Smooth muscle cell (in vitro differentiated cells): Measurements from ENCODE around the gene STIMATE. TPM values are rescaled to one million over a fixed set of nuclear protein-coding genes. Genes with fewer than 3 reads are reported as not detected.

Source experiments
- DNase-seq: peaks from one replicate; lab custom pipeline; 2025; ENCODE audit not compliant: unreplicated experiment; lab: John Stamatoyannopoulos, UW
- H2AFZ ChIP-seq: fragments of 200-600 bp; sonication (generic); 2 replicates; pipeline ENCODE4 v1.6.0; 2016; ENCODE audit warnings: antibody characterized with exemption, low read depth, mild to moderate bottlenecking
- H3F3A ChIP-seq: fragments of 200-600 bp; sonication (generic); 2 replicates; pipeline ENCODE4 v1.6.0; 2017; ENCODE audit warnings: antibody characterized with exemption, low read depth
- H3K27ac ChIP-seq: fragments of 200-600 bp; sonication (generic); 2 replicates; pipeline ENCODE4 v1.5.1; 2016; ENCODE audit warnings: low read depth, mild to moderate bottlenecking
- H3K27me3 ChIP-seq: fragments of 200-600 bp; sonication (generic); 2 replicates; pipeline ENCODE4 v1.6.1; 2016; ENCODE audit warnings: low read depth, mild to moderate bottlenecking
- H3K36me3 ChIP-seq: fragments of 200-600 bp; sonication (generic); 2 replicates; pipeline ENCODE4 v1.5.1; 2016; ENCODE audit warnings: low read depth
- H3K4me1 ChIP-seq: fragments of 200-600 bp; sonication (generic); 2 replicates; pipeline ENCODE4 v1.5.1; 2016; ENCODE audit warnings: low read depth
- H3K4me2 ChIP-seq: fragments of 200-600 bp; sonication (generic); 2 replicates; pipeline ENCODE4 v1.6.0; 2016; ENCODE audit warnings: mild to moderate bottlenecking
- H3K4me3 ChIP-seq: fragments of 200-600 bp; sonication (generic); 2 replicates; pipeline ENCODE4 v1.5.1; 2016; ENCODE audit warnings: mild to moderate bottlenecking
- H3K79me2 ChIP-seq: fragments of 200-600 bp; sonication (generic); 2 replicates; pipeline ENCODE4 v1.6.0; 2016; ENCODE audit warnings: low read depth, mild to moderate bottlenecking
- H3K9ac ChIP-seq: fragments of 200-600 bp; sonication (generic); 2 replicates; pipeline ENCODE4 v1.6.0; 2016; ENCODE audit warnings: low read depth
- H3K9me3 ChIP-seq: fragments of 200-600 bp; sonication (generic); replicated peaks from 2 replicates; pipeline ENCODE4 v1.5.1; 2016; ENCODE audit warnings: low read depth
- H4K20me1 ChIP-seq: fragments of 200-600 bp; sonication (generic); 2 replicates; pipeline ENCODE4 v1.6.0; 2016; ENCODE audit warnings: low read depth
- WGBS: methylation state at CpG from one replicate; pipeline ENCODE4 v1.1.7; 2016; ENCODE audit warnings: low lambda C conversion rate; 5-methylcytosine and 5-hydroxymethylcytosine counted together
- polyA plus RNA-seq: library from polyadenylated mRNA; unstranded; fragments of >200 nt; fragmentation: Nextera tagmentation; extraction: Ambion mirVana; gene quantifications from 2 replicates; pipeline ENCODE4 v1.2.1, GENCODE V29; 2016
- total RNA-seq: library from RNA; depleted of rRNA; stranded (reverse); fragments of >200 nt; gene quantifications from 2 replicates; pipeline ENCODE4 v1.2.3, GENCODE V29; 2014
- TF ChIP-seq, protein P1 (sequence below): fragments of 200-600 bp; sonication (generic); IDR thresholded peaks from 2 replicates; pipeline ENCODE4 v1.5.1; 2017; ENCODE audit warnings: borderline replicate concordance, mild to moderate bottlenecking, antibody characterized with exemption; ENCODE audit not compliant: insufficient read depth, poor library complexity, severe bottlenecking

Gene STIMATE
- total and polyA plus RNA-seq, 2 experiments from 2014 or later, result 12.8 to 18.1 TPM

- Histone ChIP-seq H3K79me2 (no peaks in the 10 kb centered on the region), H2AFZ (no peak overlapping the region), H3K27me3 (no peaks in the 10 kb centered on the region), H3K4me1 (no peaks in the 10 kb centered on the region), H3K9ac (no peak overlapping the region), H3K4me3 (no peak overlapping the region), H3K27ac (no peak overlapping the region), H3F3A (no peaks in the 10 kb centered on the region), H3K4me2 (no peak overlapping the region), H3K9me3 (no peaks in the 10 kb centered on the region), H3K36me3 (no peaks in the 10 kb centered on the region), H4K20me1 (no peaks in the 10 kb centered on the region)
- TF ChIP-seq, protein P1, sequence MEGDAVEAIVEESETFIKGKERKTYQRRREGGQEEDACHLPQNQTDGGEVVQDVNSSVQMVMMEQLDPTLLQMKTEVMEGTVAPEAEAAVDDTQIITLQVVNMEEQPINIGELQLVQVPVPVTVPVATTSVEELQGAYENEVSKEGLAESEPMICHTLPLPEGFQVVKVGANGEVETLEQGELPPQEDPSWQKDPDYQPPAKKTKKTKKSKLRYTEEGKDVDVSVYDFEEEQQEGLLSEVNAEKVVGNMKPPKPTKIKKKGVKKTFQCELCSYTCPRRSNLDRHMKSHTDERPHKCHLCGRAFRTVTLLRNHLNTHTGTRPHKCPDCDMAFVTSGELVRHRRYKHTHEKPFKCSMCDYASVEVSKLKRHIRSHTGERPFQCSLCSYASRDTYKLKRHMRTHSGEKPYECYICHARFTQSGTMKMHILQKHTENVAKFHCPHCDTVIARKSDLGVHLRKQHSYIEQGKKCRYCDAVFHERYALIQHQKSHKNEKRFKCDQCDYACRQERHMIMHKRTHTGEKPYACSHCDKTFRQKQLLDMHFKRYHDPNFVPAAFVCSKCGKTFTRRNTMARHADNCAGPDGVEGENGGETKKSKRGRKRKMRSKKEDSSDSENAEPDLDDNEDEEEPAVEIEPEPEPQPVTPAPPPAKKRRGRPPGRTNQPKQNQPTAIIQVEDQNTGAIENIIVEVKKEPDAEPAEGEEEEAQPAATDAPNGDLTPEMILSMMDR, result no peak
- 91% methylated on average over 9 of the region's 9 CpGs for WGBS
- no peak for DNase-seq
Measured at GRCh38 chr3:52795298-52795900, 101.9 kb downstream of the STIMATE start.

DNA sequence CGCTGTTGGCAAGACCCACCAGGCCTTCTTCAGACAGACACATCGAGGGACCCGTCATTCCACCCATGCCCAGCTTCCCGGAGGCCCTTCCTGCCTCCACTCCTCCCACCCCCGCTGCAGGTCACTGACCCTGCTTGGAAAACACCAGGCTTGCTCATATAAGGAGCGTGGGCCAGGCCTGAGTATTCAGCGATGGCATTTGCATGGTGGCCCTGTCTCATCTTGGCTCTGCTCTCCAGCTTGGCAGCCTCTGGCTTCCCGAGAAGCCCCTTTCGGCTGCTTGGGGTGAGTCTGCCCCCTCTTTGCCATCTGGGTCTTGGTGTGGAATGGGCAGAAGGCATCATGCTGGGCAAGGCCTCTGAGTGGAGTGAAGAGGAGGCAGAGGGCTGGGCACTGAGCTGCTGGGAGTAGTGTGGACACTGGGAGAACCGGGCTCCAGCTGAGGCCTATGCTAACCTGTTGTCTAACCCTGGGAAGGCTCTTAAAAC, 102.7 kb downstream of the STIMATE start, which contains the start of gene ITIH3:
ITIH3 (plus strand) TSS at position 185 of the 488 bp plus-strand sequence; CDS start at position 193, 8 bp downstream.
- no peaks in the 10 kb centered on the region for H3K36me3 ChIP-seq
- no peak within 1 kb of the TSS for H3K27ac ChIP-seq
- no peaks in the 10 kb centered on the region for H4K20me1 ChIP-seq
- no peak within 1 kb of the TSS for H2AFZ ChIP-seq
- H3K9ac ChIP-seq, result no peak within 1 kb of the TSS
- H3K9me3 ChIP-seq, result no peaks in the 10 kb centered on the region
- whole genome bisulfite sequencing, result 90% methylated on average over 10 of the region's 10 CpGs
- no peaks in the 10 kb centered on the region for H3K4me1 ChIP-seq
- no peaks in the 10 kb centered on the region for H3K27me3 ChIP-seq
- H3K4me2 ChIP-seq, result no peak within 1 kb of the TSS
- no peak for DNase-seq
- no peaks in the 10 kb centered on the region for H3K79me2 ChIP-seq
- H3F3A ChIP-seq, result no peaks in the 10 kb centered on the region
- no peak within 1 kb of the TSS for H3K4me3 ChIP-seq
- TF ChIP-seq, protein P1, result no peak

DNA sequence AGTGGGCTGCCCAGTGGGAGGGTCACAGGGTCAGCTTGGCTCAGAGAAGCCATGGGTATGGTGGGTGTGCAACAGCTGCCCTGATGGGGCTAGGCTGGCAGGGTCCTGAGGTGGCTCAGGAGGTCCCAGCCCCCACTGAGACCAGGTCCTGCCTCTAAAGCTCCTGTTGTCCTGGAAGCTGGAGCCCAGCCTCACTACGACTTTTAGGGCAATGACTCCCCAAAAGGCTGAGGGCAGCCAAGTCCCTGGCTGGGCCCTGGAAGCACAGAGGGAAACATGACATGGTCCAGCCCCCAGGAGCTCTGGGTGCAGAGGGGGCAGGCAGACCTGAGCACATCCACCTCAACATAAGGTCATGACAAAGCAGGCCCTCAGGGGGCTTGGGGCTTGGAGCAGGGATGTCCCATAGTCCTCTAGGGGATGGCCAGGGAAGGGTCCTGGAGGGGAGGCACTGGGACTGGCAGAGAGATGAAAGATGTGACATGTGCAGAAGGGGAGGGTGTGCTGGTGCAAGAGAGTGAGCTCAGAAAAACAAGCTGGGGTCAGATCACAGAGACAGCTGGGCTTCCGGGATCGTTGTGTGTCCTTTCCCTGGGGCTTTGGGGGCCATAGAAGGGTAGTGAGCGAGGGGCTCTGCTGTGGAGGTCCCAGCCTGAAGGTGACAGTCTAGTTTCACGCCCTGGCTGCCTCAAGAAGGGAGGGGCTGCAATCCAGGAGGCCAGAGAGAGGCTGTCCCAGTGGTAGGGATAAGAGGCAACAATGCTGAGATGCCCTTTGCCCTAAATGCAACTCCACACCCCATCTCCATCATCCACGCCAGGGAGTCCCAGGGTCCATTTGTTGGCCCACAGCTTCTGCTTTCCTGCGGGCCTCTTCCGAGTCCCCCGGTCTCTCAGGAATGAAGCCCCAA, 103.4 kb downstream of the STIMATE start:
- Histone ChIP-seq H3K4me2 (no peak overlapping the region), H3K79me2 (no peaks in the 10 kb centered on the region), H3K4me1 (no peaks in the 10 kb centered on the region), H4K20me1 (no peaks in the 10 kb centered on the region), H3K27me3 (no peaks in the 10 kb centered on the region), H3K4me3 (no peak overlapping the region), H3K9ac (no peak overlapping the region), H3K36me3 (no peaks in the 10 kb centered on the region), H3K27ac (no peak overlapping the region), H3F3A (no peaks in the 10 kb centered on the region), H3K9me3 (no peaks in the 10 kb centered on the region), H2AFZ (no peak overlapping the region)
- DNase-seq, result no peak
- TF ChIP-seq, protein P1, result no peak
- WGBS, result 89% methylated on average over 9 of the region's 9 CpGs
